Left colon (tissue), 2 donors: ENCODE results near the gene PPM1E. TPM values are rescaled to one million over a fixed set of nuclear protein-coding genes. Genes with fewer than 3 reads are reported as not detected.

Experiments
- ATAC-seq: fragments of 200-7000 bp; cut with Tn5 transposase; one replicate; pipeline ENCODE4 v1.9.1; 2020; ENCODE audit warnings: mild to moderate bottlenecking, moderate library complexity
- DNase-seq, 2 donors: peaks; one replicate each; pipeline ENCODE4 v3.0.0-alpha.2; 2020
- intact Hi-C, 2 donors: fragments of 100-400 bp; cut with DNase I in 1 of 2; cut with micrococcal nuclease in 1 of 2; formaldehyde crosslinking; loops; one replicate each; pipeline versions ENCODE4 v1.11.2 to v1.14.0; 2022; cut with DNase I, micrococcal nuclease
- total RNA-seq, 2 donors: library from RNA; stranded (reverse); fragmentation: NEBNext Ultra II Directional; extraction: Animal tissue kit (Norgen Biotek cat#: 25700); gene quantifications; one replicate each; pipeline ENCODE4 v1.2.1, GENCODE V29; 2021
- donor health status: DM: no; HTN: no; CAD: no.
- donor health status: DM: yes; HTN: yes; CAD: no.

The PPM1E gene
- total RNA-seq, 2 donors from 2014 or later: 0.03 to 0.22 TPM

GRCh38 chr17:58976541-58976940 is 220.9 kb downstream of the PPM1E start:
- intact Hi-C loops: no loop called here
- DNase-seq: no peak
- ATAC-seq: no peak

- ATAC-seq (no peak), DNase-seq (no peak)
- intact Hi-C loops: no loop called here
Measured at GRCh38 chr17:58980706-58981481, 225.2 kb downstream of the PPM1E start.

GRCh38 chr17:58982626-58983025 is 227.0 kb downstream of the PPM1E start:
- intact Hi-C loops: no loop called here
- ATAC-seq (no peak), DNase-seq (no peak)

GRCh38 chr17:58985367-58985766 is 229.7 kb downstream of the PPM1E start:
- no peak for ATAC-seq
- no peak for DNase-seq
- intact Hi-C loops: no loop called here

GRCh38 chr17:58985971-58986370 is 230.3 kb downstream of the PPM1E start:
- ATAC-seq (no peak), DNase-seq (no peak)
- intact Hi-C loops: no loop called here

GRCh38 chr17:58989629-58990028 is 234.0 kb downstream of the PPM1E start:
- ATAC-seq: no peak
- intact Hi-C loops: no loop called here
- DNase-seq: no peak

- intact Hi-C loops: no loop called here
- peak; percentile 84 for ATAC-seq
Measured at GRCh38 chr17:58991718-58992331, 236.2 kb downstream of the PPM1E start.

GRCh38 chr17:58993311-58993710 is 237.7 kb downstream of the PPM1E start:
- DNase-seq (no peak), ATAC-seq (peak; percentile 51)
- intact Hi-C loops: no loop called here

More at GRCh38 chr17:58991718-58992331, 236.2 kb downstream of the PPM1E start:
- no peak for DNase-seq

GRCh38 chr17:58995247-58995940 is 239.7 kb downstream of the PPM1E start:
- DNase-seq: no peak
- no peak for ATAC-seq
- intact Hi-C loops: no loop called here

- DNase-seq (no peak), ATAC-seq (no peak)
- intact Hi-C loops: no loop called here
Measured at GRCh38 chr17:58996968-58997367, 241.3 kb downstream of the PPM1E start.

GRCh38 chr17:58997756-58998553 is 242.3 kb downstream of the PPM1E start:
- no peak for DNase-seq
- intact Hi-C loops: no loop called here
- ATAC-seq: no peak

- ATAC-seq: no peak
- intact Hi-C loops: no loop called here
- DNase-seq: no peak
Measured at GRCh38 chr17:58998871-58999270, 243.2 kb downstream of the PPM1E start.

- ATAC-seq (no peak), DNase-seq (no peak)
- intact Hi-C loops: no loop called here
Measured at GRCh38 chr17:58999500-58999899, 243.8 kb downstream of the PPM1E start.

GRCh38 chr17:59000022-59000421 is 244.4 kb downstream of the PPM1E start:
- intact Hi-C loops: loop anchor here (5.0 to 10.0 kb wide), 4 partner anchors 285 to 475 kb away; no protein-coding TSS in a partner anchor
- no peak for DNase-seq
- ATAC-seq: no peak

GRCh38 chr17:59001158-59001814 is 245.6 kb downstream of the PPM1E start:
- peak; percentile 32 to 34 for DNase-seq
- peak; percentile 30 for ATAC-seq
- intact Hi-C loops: loop anchor here (5.0 to 10.0 kb wide), 4 partner anchors 286 to 476 kb away; no protein-coding TSS in a partner anchor

GRCh38 chr17:59002126-59002525 is 246.5 kb downstream of the PPM1E start:
- ATAC-seq: no peak
- intact Hi-C loops: loop anchor here (5.0 to 10.0 kb wide), 4 partner anchors 287 to 477 kb away; no protein-coding TSS in a partner anchor
- DNase-seq: no peak

GRCh38 chr17:59002848-59003247 is 247.2 kb downstream of the PPM1E start:
- intact Hi-C loops: loop anchor here (5.0 to 10.0 kb wide), 4 partner anchors 288 to 478 kb away; no protein-coding TSS in a partner anchor
- DNase-seq (no peak), ATAC-seq (no peak)

- ATAC-seq (no peak), DNase-seq (no peak)
- intact Hi-C loops: loop anchor here (5.0 to 10.0 kb wide), 4 partner anchors 289 to 479 kb away; no protein-coding TSS in a partner anchor
Measured at GRCh38 chr17:59003860-59004259, 248.2 kb downstream of the PPM1E start.
